Right lobe of liver (tissue), 6 donors: ENCODE measurements around the gene VAC14. TPM values are rescaled to one million over a fixed set of nuclear protein-coding genes. Genes with fewer than 3 reads are reported as not detected.

Experiments
- ATAC-seq, 4 donors: fragments of 200-7000 bp; cut with Tn5 transposase; one replicate each; pipeline ENCODE4 v1.9.1; 2020; ENCODE audit warnings: mild to moderate bottlenecking in 4 of 4, moderate library complexity in 4 of 4
- DNase-seq, 3 donors: peaks; one replicate each; pipeline ENCODE4 v3.0.0-alpha.2; 2020
- H3K27ac ChIP-seq, 3 donors: fragments of 200-600 bp; one replicate each; pipeline ENCODE4 v1.8.0; 2022
- H3K27me3 ChIP-seq, 2 donors: fragments of 200-600 bp; one replicate each; pipeline ENCODE4 v1.8.0; 2022
- H3K36me3 ChIP-seq, 4 donors: fragments of 200-600 bp; sonication (generic) in 1 of 4; one replicate each; pipeline versions ENCODE4 v1.5.1 to v1.8.0; 2017 to 2022; ENCODE audit warnings: control low read depth in 1 of 4
- H3K4me1 ChIP-seq, 4 donors: fragments of 200-600 bp; sonication (generic) in 1 of 4; one replicate each; pipeline versions ENCODE4 v1.5.1 to v1.8.0; 2017 to 2022; ENCODE audit warnings: control low read depth in 1 of 4
- H3K4me3 ChIP-seq, 3 donors: fragments of 200-600 bp; one replicate each; pipeline ENCODE4 v1.8.0; 2022
- H3K9me3 ChIP-seq, 4 donors: fragments of 200-600 bp; sonication (generic) in 1 of 4; one replicate each; pipeline versions ENCODE4 v1.5.1 to v1.8.0; 2017 to 2022; ENCODE audit warnings: control low read depth in 1 of 4
- CTCF ChIP-seq, 4 donors: fragments of 200-600 bp in 3 of 4; fragments of 450-650 bp in 1 of 4; IDR thresholded peaks; one replicate each; pipeline versions ENCODE4 v1.5.1 to v1.8.0; 2016 to 2022; ENCODE audit warnings: antibody characterized with exemption in 4 of 4, mild to moderate bottlenecking in 2 of 4
- POLR2A ChIP-seq: fragments of 450-650 bp; IDR thresholded peaks from one replicate; pipeline ENCODE4 v1.6.1; 2017; ENCODE audit warnings: antibody characterized with exemption, mild to moderate bottlenecking
- WGBS: methylation state at CpG from one replicate; pipeline ENCODE4 v1.1.6; 2018; ENCODE audit warnings: low coverage, low lambda C conversion rate; ENCODE audit not compliant: insufficient coverage; ENCODE audit errors: missing lambda C conversion rate; 5-methylcytosine and 5-hydroxymethylcytosine counted together
- intact Hi-C, 2 donors: fragments of 100-400 bp; cut with DNase I; formaldehyde crosslinking; loops; one replicate each; pipeline versions ENCODE4 v1.11.2 to v1.14.1; 2022
- total RNA-seq, 6 experiments: library from RNA; depleted of rRNA in 2 of 6; stranded (reverse); fragments of >200 nt in 2 of 6; fragmentation: NEBNext Ultra II Directional in 3 of 6; extraction: Animal tissue kit (Norgen Biotek cat#: 25700) in 3 of 6; gene quantifications; one replicate each; pipeline versions ENCODE4 v1.1.0 to v1.2.4, GENCODE V29; 2016 to 2023
- donor health status: DM: no; HTN: yes; CAD: no.
- donor health status: DM: no; HTN: no; CAD: no.
- donor health status: DM: no; HTN: no; CAD: no.
- donor health status: DM: no; HTN: yes; CAD: no.
- donor health status: DM: no; HTN: yes; CAD: no.

The VAC14 gene
- total RNA-seq, 6 experiments from 2014 or later, result 14.3 to 40.2 (median 23.4) TPM

DNA sequence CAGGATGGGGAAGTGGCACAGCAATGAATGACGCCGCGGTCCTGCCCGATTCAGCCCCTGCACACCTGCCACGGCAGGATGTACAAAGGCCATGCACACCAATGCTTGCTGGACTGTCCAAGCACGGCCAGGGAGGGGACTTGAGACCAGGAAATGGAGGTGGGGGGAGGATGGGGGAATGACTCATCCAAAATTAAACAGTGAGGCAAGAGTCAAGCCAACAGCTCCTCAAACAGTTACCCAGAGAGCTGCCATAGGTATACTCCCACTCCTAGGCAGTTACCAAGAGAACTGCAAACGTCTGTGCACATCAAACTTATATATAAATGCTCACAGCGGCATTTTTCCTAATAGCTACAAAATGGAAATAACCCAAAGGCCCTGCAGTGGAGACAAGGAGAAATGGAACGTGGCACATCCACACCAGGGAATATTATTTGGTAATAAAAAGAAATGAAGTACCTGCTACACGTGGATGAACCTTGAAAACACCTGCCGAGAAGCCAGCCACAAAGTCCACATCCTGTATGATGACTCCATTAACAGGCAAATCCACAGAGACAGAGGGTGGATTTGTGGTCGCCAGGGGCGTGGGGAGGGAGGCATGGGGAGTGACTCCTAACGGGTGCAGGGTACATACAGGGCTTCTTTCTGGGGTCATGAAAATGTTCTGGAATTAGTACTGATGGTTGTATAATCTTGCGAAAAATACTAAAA, 54.1 kb downstream of the VAC14 start:
- no peak for TF ChIP-seq CTCF (IDR thresholded peaks at IDR 0.05)
- peak; percentile 41 for TF ChIP-seq POLR2A
- ATAC-seq (peak; percentile 55 to 73 (median 71)), DNase-seq (peak; percentile 89 to 96 (median 94))
- Histone ChIP-seq H3K4me1 (peaks cover 0 to 83% (median 50%) of the 10 kb centered on the region in 4 donors), H3K36me3 (no peaks in the 10 kb centered on the region), H3K27me3 (no peaks in the 10 kb centered on the region), H3K27ac (peak overlapping the region; percentile 82 to 96 (median 94)), H3K4me3 (peak overlapping the region in 1 of 3 donors; percentile 36), H3K9me3 (no peaks in the 10 kb centered on the region)
- intact Hi-C loops, result no loop called here
- 16% methylated on average over 15 of the region's 15 CpGs for WGBS

GRCh38 chr16:70746040-70746707, 54.8 kb downstream of the VAC14 start:
- no peaks in the 10 kb centered on the region for H3K9me3 ChIP-seq
- ATAC-seq (peak; percentile 42 to 73 (median 70)), DNase-seq (peak; percentile 93 to 97 (median 95))
- H3K4me3 ChIP-seq, result peak overlapping the region in 2 of 3 donors; percentile 15 to 36
- 9% methylated on average over 9 of the region's 12 CpGs for WGBS
- peaks cover 0 to 83% (median 46%) of the 10 kb centered on the region in 4 donors for H3K4me1 ChIP-seq
- no peaks in the 10 kb centered on the region for H3K36me3 ChIP-seq
- no peaks in the 10 kb centered on the region for H3K27me3 ChIP-seq
- peak overlapping the region; percentile 82 to 96 (median 94) for H3K27ac ChIP-seq
- intact Hi-C loops, result no loop called here
- TF ChIP-seq CTCF (IDR thresholded peaks at IDR 0.05) (no peak), POLR2A (peak; percentile 66)

DNA sequence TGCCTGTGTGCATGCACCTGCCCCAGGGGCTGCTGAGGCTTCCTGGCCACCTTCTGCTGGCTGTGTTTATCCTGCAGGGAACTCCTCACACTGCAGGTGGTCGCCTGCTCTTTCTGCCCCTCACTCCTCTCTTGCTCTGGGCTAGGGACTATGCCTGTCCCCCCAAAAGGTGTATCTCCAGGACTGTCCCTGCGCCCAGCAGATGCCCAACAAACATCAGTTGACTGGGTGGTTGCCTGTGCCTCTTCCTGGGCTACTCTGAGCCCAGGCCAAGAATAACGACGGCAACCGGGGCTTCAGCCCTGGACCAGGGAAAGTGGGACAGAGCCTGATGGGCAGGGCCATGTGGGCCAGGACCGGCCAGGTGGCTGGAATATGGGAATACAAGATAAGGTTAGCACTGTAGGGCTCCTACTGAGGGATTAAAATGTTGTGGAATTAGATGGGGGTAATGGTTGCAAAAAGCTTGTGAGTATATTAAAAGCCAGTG, 55.4 kb downstream of the VAC14 start:
- 62% methylated on average over 5 of the region's 6 CpGs for WGBS

DNA sequence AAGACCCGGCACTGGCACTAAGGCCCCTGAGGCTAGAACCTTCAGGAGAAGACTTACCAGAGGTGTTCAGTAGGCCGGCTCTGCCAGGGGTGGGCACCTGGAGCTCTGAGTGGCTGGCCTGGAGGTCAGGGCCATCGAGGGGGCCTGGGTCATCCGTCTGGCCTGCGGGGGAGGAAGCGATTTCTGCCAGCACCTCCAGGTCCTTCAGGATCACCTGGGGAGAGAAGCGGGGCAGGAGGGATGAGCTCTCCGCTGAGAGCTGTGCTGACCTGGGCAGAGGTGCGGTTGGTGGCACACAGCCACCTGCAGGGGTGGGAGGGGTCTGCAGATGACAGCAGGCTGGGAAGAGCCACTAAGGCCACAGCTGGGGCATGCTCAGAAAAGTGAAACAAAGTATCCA, 56.6 kb downstream of the VAC14 start:
- peak overlapping the region in 2 of 3 donors; percentile 81 to 96 for H3K27ac ChIP-seq
- no peaks in the 10 kb centered on the region for H3K27me3 ChIP-seq
- TF ChIP-seq CTCF (IDR thresholded peaks at IDR 0.05), result no peak
- no peak for TF ChIP-seq POLR2A
- WGBS, result 40% methylated on average over 1 of the region's 9 CpGs
- H3K4me3 ChIP-seq, result no peak overlapping the region
- H3K9me3 ChIP-seq, result no peaks in the 10 kb centered on the region
- no peaks in the 10 kb centered on the region for H3K36me3 ChIP-seq
- H3K4me1 ChIP-seq, result peaks cover 0 to 80% (median 40%) of the 10 kb centered on the region in 4 donors
- no peak for DNase-seq
- intact Hi-C loops, result no loop called here
- no peak for ATAC-seq

More for the DNA sequence above, 55.4 kb downstream of the VAC14 start:
- Histone ChIP-seq H3K27ac (peak overlapping the region; percentile 81 to 96 (median 82)), H3K36me3 (no peaks in the 10 kb centered on the region), H3K9me3 (no peaks in the 10 kb centered on the region), H3K4me1 (peaks cover 0 to 83% (median 44%) of the 10 kb centered on the region in 4 donors), H3K27me3 (no peaks in the 10 kb centered on the region), H3K4me3 (peak overlapping the region in 1 of 3 donors; percentile 14)
- TF ChIP-seq POLR2A (no peak), CTCF (IDR thresholded peaks at IDR 0.05) (no peak)
- intact Hi-C loops, result no loop called here
- peak in 2 of 4 donors; percentile 1 to 7 for ATAC-seq
- DNase-seq, result peak in 1 of 3 donors; percentile 63
